Coronary artery (tissue), 2 donors: ENCODE data around the gene CRP.
"Not testable (repeated sequence)": the region's sequence is repeated elsewhere in the genome, so short reads cannot be mapped to it uniquely, and the experiment has no call there.

Experiments used
- DNase-seq: peaks from one replicate; pipeline ENCODE4 v3.0.0-alpha.2; 2017; ENCODE audit warnings: low spot score
- H3K27ac ChIP-seq, 2 donors: fragments of 200-600 bp; sonication (generic); one replicate each; pipeline ENCODE4 v1.5.1; 2016 to 2019
- H3K4me3 ChIP-seq: fragments of 200-600 bp; sonication (generic); 2 replicates; pipeline ENCODE4 v1.5.1; 2016; ENCODE audit warnings: mild to moderate bottlenecking, moderate library complexity
- CTCF ChIP-seq: fragments of 200-600 bp; sonication (generic); IDR thresholded peaks from one replicate; pipeline ENCODE4 v1.5.1; 2019; ENCODE audit warnings: antibody characterized with exemption

CRP gene

GRCh38 chr1:159750621-159751020 lies 36.2 kb upstream of the CRP start:
- no peak for TF ChIP-seq CTCF
- no peak overlapping the region for H3K4me3 ChIP-seq

GRCh38 chr1:159749630-159750029 lies 35.2 kb upstream of the CRP start:
- Histone ChIP-seq H3K27ac (no peak overlapping the region), H3K4me3 (no peak overlapping the region)
- TF ChIP-seq CTCF = no peak
- DNase-seq = no peak

More at GRCh38 chr1:159750621-159751020, 36.2 kb upstream of the CRP start:
- H3K27ac ChIP-seq = no peak overlapping the region
- DNase-seq = no peak

GRCh38 chr1:159748370-159748769 lies 34.0 kb upstream of the CRP start:
- no peak overlapping the region for H3K4me3 ChIP-seq
- no peak for TF ChIP-seq CTCF
- no peak for DNase-seq
- no peak overlapping the region for H3K27ac ChIP-seq

- no peak for DNase-seq
- no peak overlapping the region for H3K4me3 ChIP-seq
- no peak overlapping the region for H3K27ac ChIP-seq
- TF ChIP-seq CTCF = no peak
These were observed 32.3 kb upstream of the CRP start for GRCh38 chr1:159746666-159747065.

GRCh38 chr1:159743651-159744410 lies 29.4 kb upstream of the CRP start:
- no peak overlapping the region for H3K27ac ChIP-seq
- TF ChIP-seq CTCF = no peak
- H3K4me3 ChIP-seq = no peak overlapping the region
- no peak for DNase-seq

GRCh38 chr1:159737238-159737916 lies 23.0 kb upstream of the CRP start:
- DNase-seq = no peak
- H3K4me3 ChIP-seq = no peak overlapping the region
- no peak overlapping the region for H3K27ac ChIP-seq
- TF ChIP-seq CTCF = no peak

- not testable (repeated sequence) for H3K27ac ChIP-seq, H3K4me3 ChIP-seq, DNase-seq
These were observed 8.8 kb upstream of the CRP start for GRCh38 chr1:159723188-159723587.
